Inflammatory macrophage treated with lipopolysaccharide for 4 hours (primary cell): Measurements from ENCODE around the gene GCC2.
A peak's percentile ranks its signal among the peaks of the same experiment; 100 is the strongest.
"Not testable (repeated sequence)": the region's sequence is repeated elsewhere in the genome, so short reads cannot be mapped to it uniquely, and the experiment has no call there.

ENCODE experiments used
- DNase-seq: peaks from one replicate; pipeline ENCODE4 v3.0.0-alpha.2; 2020

Gene GCC2

GRCh38 chr2:108525258-108525657 lies 76.3 kb downstream of the GCC2 start:
- DNase-seq: not testable (repeated sequence)

GRCh38 chr2:108531674-108532055 lies 82.7 kb downstream of the GCC2 start:
- no peak for DNase-seq

- peak; percentile 87 for DNase-seq
These were observed 85.0 kb downstream of the GCC2 start, which contains the start of gene LIMS1 for GRCh38 chr2:108533832-108534583. Gene LIMS1, plus strand, starts transcription at chr2:108534470. Its CDS starts 93 bp downstream, at chr2:108534563.

DNA sequence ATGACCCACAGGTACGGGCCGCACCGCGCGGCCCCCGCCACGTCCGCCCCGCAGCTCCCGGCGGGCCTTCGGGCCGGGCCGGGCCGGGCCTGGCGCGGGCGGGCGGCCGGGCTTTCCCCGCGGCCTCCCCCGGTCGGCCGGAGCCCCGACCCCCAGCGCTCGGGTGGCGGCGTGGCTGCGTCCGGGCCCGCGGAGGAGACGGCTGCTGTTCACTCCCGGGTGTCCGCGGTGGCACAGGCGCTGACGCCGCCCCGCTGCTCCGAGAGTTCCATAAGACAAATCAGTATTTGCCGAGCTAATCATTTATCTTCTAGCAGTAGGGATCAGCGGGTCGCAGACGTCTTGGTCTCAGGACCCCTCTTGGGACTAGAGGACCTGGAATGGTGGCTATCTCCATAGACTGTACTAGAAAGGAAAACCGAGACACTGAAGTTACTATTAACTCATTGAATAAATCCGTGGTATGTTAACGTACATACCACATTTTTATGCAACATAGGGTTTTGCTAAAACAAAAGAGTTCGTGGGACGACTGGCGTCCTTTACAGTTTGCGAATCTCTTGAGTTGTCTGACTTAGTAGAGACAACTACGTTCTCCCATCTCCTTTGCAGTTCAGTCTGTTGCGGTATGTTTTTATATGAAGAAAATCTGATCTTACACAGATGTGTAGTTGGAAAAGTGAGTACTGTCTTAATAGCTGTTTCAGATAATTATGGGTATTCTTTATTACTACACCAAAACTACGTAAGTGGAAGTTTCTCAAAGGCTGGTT lies 85.8 kb downstream of the GCC2 start:
- peak; percentile 41 for DNase-seq

DNA sequence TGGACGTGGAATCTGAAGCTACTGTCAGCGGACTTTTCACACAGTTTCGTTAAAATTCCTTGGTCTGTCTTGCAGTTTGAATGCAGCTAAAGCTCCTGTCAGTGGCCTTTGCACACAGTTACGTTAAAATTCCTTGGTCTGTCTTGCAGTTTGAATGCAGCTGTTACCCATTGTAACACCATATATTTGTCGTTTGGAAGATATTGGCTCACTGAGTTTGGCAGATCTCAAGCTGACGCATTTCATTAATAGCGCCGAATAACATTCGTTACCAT lies 86.3 kb downstream of the GCC2 start:
- no peak for DNase-seq

DNA sequence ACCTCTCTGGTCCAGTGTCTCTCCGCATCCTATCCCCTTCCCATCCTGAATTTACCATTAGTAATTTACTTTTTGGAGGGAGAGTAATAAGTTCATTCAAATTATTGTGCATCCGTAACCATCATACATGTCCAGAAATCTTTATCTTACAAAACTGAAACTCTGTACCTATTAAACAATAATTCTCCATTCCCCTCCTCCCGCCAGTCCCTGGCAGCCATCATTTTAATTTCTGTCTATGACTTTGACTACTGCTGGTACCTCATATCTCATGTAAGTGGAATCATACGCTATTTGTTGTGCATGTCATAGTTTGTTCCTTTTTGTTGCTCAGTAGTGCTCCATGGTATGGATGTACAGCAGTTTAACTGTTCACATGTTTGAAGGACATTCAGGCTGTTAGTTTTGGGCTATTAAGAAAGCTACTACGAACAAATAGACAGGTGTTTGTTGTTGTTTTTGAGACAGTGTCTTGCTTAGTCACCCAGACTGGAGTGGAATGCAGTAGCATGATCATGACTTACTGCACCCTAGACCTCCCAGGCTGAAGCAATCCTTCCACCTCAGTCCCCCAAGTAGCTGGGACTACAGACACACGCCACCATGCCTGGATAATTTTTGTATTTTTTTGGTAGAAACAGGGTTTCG lies 87.3 kb downstream of the GCC2 start:
- no peak for DNase-seq

DNA sequence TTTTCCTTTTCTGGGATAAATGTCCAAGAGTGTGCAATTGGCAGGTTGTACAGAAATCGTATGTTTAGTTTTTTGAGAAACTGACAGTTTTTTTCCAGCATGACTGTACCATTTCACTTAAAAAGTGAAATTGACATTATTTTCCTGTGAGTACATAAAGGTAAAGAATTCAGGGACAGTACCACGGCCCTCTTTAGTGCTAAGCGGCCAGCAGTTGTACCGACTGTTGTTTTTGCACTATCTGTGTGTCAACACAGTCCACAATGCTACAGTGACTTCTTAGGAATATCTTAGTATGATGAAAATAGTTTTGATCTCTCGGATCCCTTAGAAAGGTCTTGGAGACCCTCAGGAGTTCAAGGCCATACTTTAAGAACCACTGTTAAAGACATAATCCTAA lies 87.9 kb downstream of the GCC2 start:
- no peak for DNase-seq

DNA sequence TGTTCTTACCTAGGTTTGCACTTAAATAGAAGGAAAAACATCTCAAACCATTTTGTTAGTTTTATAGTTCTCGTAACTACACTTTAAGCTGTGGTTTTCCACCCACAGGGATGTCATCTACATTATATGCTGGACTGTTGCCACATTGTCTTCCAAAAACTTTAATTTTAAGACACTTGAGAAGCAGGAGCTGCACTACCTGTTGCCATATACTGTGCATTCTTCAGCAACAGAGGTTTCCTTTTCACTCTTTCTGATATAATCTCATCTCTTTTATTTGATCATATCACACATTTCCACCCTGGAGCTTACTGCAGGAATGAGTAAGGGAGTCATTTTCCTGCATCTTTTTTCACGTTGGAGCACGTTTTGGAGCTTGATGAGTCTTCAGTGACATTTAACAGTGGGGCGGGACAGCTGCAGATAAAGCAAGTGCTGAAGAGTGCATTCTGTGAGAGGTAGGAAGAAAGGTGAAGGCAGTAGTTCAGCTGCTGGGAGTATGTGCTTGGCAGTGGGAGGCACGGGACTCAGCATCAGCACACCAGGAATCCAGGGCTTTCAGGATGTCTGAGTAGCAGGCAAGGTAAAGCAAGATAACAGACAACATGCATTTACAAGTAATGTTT lies 89.1 kb downstream of the GCC2 start:
- no peak for DNase-seq

- no peak for DNase-seq
These were observed 92.4 kb downstream of the GCC2 start for GRCh38 chr2:108541451-108541850.

GRCh38 chr2:108542071-108542470 lies 93.1 kb downstream of the GCC2 start:
- no peak for DNase-seq

DNA sequence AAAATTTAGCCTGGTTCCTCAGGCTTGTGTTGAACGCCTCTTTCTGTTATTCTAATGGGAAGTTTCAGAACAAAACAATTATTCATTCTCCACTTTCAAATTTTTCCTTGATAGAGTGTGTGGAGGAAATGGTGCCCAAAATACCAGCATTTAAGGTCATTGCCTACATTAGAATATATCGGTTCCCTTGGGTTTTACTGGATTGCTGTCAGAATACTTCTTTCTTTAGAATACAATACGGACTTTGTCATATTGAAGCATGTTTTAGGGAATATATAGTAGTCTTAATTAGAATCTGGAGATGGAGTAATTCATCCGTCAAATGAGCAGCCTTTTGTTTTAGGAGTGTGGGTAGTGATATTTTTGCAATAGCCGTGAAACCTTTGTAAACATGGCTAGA lies 98.6 kb downstream of the GCC2 start:
- no peak for DNase-seq

GRCh38 chr2:108548208-108549003 lies 99.4 kb downstream of the GCC2 start:
- no peak for DNase-seq

- no peak for DNase-seq
These were observed 103.6 kb downstream of the GCC2 start for GRCh38 chr2:108552566-108552965.

DNA sequence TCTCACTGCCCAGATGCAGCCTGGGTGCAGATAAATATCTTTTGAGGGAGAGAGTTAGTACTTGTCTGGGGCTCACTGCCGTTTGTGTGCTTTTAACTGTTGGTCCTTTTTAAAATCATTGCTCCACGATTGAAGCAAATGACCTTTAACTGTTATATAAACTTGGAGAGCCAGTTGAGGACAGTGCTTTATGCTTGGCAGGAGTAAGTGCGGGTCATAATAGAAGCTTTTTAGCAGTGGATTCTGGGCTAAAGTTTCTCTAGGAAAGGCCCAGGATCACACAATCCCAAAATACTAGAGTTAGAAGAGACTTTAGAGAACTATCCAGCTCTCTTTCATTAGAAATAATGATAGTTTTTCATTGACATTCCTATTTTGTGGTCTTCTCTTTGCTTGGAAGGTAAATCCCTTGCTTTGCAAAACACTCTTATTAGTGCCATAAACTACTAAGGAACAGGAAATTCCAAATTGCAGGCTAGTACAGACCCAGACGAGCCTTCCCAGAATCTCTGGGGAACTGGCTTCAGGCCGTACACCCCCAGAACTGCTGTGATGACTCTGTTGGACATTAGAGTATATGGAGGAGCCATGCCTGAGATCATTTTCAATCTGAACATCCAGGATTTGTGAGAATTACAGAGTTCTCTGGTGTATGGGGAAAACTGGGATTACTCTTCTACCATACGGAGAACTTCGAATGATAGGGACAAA lies 104.4 kb downstream of the GCC2 start:
- DNase-seq: no peak

DNA sequence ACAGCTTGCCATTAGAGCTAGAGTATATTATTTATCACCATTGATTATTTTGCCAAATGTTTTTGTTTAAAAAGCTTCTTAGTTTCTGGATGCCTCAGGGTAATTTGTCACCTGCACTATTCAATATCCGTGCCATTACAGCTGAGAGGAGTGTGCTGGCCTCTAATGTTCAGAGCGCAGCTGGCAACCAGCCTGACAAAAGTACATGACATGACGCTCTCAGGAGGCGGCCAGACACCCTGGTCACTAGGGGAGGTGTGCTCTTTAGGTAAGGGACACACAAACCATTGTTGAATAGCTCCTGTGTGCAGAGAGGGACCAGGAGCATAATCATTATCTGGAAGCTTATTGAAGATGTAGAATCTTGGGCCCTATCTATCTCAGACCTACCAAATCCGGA lies 105.5 kb downstream of the GCC2 start:
- DNase-seq: no peak

DNA sequence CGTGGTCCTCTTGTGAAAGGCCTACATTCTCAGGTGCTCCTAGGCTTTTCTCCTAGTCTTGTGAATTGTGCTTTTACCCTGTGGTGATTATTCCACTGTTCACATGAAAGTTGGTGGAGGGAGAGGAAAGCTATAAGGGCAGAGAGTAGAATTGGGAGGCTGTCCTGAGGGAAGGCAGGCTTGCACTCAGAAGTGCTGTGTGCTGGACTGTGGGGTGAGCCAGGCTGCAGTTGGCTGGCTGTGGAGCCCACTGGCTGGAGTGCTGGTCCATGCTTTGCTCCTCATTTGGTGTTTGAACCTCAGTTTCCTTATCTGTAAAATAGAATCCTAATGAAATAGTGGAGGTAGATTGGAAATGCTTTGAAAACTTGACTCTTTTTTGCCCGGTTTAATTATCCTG lies 106.6 kb downstream of the GCC2 start:
- DNase-seq: no peak

DNA sequence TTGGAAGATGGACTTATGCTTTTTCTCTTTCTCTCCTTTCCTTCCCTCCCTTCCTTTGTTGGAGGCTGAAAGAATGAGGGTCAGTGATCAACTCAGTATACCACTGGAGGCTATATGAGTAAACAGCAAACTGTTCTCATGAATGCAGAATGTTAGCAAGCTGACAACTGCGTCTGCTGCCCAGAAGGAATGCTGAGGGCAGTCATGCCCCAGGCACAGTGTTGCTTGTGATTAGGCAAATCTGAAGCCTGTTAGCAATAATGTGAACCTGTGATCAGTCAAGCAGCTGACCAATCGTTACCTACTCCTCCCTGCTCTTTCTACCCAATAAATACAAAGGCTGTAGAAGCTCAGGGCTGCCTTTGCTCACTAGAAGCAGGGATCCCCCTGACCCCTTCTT lies 107.6 kb downstream of the GCC2 start:
- DNase-seq: not testable (repeated sequence)
